Endothelial cell of umbilical vein (primary cell): ENCODE measurements around the gene PHAX. TPM values are rescaled to one million over a fixed set of nuclear protein-coding genes. Genes with fewer than 3 reads are reported as not detected.

ENCODE experiments used
- BruUV-seq: library from RNA; stranded (reverse); fragments of 400-500 nt; replicated peaks from 2 replicates; lab custom pipeline; 2021; lab: Mats Ljungman, UMichigan
- CTCF ChIA-PET: fragments of 300-600, 350-600 bp; sonication (Branson Sonifier 250); formaldehyde crosslinking; loops from one replicate; lab custom pipeline; 2021; ENCODE audit warnings: antibody characterized with exemption, inconsistent platforms; lab: Charles Lee
- POLR2A ChIA-PET: fragments of 300-600, 350-600 bp; sonication (Branson Sonifier 250); formaldehyde crosslinking; loops from one replicate; lab custom pipeline; 2021; ENCODE audit warnings: antibody characterized with exemption, inconsistent platforms; lab: Charles Lee
- DNase-seq: peaks from one replicate; pipeline ENCODE4 v3.0.0-alpha.2; 2011; ENCODE audit warnings: low read depth, low spot score
- FAIRE-seq: peaks from 2 replicates; lab custom pipeline; 2011; peaks lifted over from hg19 to GRCh38; lab: Jason Lieb, UNC
- H2AFZ ChIP-seq: 2 replicates; pipeline ENCODE4 v1.6.0; 2012; ENCODE audit warnings: low read depth, low read length, control low read depth, inconsistent platforms
- H3K27ac ChIP-seq: 2 replicates; pipeline ENCODE4 v1.5.1; 2011; ENCODE audit warnings: low read depth, mild to moderate bottlenecking, control low read depth, low read length, moderate library complexity; ENCODE audit not compliant: insufficient read depth
- H3K27me3 ChIP-seq, 2 experiments: 2 replicates each; pipeline versions ENCODE4 v1.6.0 to v1.6.1; 2011; ENCODE audit warnings: low read length in 2 of 2, mixed read lengths in 1 of 2; ENCODE audit not compliant: control insufficient read depth in 2 of 2, insufficient read depth in 2 of 2
- H3K36me3 ChIP-seq, 2 experiments: 2 replicates in 1 of 2; 3 replicates in 1 of 2; pipeline ENCODE4 v1.5.1; 2011; ENCODE audit warnings: low read length in 2 of 2, mild to moderate bottlenecking in 1 of 2, moderate library complexity in 1 of 2; ENCODE audit not compliant: control insufficient read depth in 2 of 2, insufficient read depth in 2 of 2; ENCODE audit errors: extremely low read depth in 1 of 2
- H3K4me1 ChIP-seq: 3 replicates; pipeline ENCODE4 v1.5.1; 2011; ENCODE audit warnings: mild to moderate bottlenecking, low read length; ENCODE audit not compliant: control insufficient read depth, insufficient read depth; ENCODE audit errors: extremely low read depth
- H3K4me2 ChIP-seq: 2 replicates; pipeline ENCODE4 v1.6.1; 2011; ENCODE audit warnings: low read length, control low read depth, mixed read lengths; ENCODE audit not compliant: insufficient read depth
- H3K4me3 ChIP-seq, 3 experiments: fragments of 200-600 bp in 1 of 3; sonication (generic), shearing (Covaris generic) in 1 of 3; replicated peaks in 1 of 3; 2 replicates each; pipeline ENCODE4 v1.5.1; 2011 to 2016; ENCODE audit warnings: control low read depth in 3 of 3, low read length in 3 of 3, mild to moderate bottlenecking in 2 of 3, inconsistent platforms in 1 of 3, low read depth in 1 of 3, moderate library complexity in 1 of 3; ENCODE audit not compliant: insufficient read depth in 1 of 3
- H3K79me2 ChIP-seq: 2 replicates; pipeline ENCODE4 v1.6.0; 2012; ENCODE audit warnings: low read length, inconsistent platforms; ENCODE audit not compliant: control insufficient read depth, insufficient read depth
- H3K9ac ChIP-seq: replicated peaks from 2 replicates; pipeline ENCODE3; 2011; ENCODE audit warnings: low read length, control low read depth; ENCODE audit not compliant: insufficient read depth; ENCODE audit errors: extremely low read depth
- H3K9me1 ChIP-seq: replicated peaks from 3 replicates; pipeline ENCODE4 v1.6.0; 2011; ENCODE audit warnings: mild to moderate bottlenecking, low read length; ENCODE audit not compliant: control insufficient read depth, insufficient read depth; ENCODE audit errors: extremely low read depth
- H3K9me3 ChIP-seq: replicated peaks from 2 replicates; pipeline ENCODE4 v1.5.1; 2012; ENCODE audit warnings: low read length, inconsistent platforms; ENCODE audit not compliant: control insufficient read depth, insufficient read depth
- H4K20me1 ChIP-seq: replicated peaks from 2 replicates; pipeline ENCODE3; 2011; ENCODE audit warnings: mild to moderate bottlenecking, low read length; ENCODE audit not compliant: control insufficient read depth, insufficient read depth; ENCODE audit errors: extremely low read depth
- EZH2 ChIP-seq: IDR thresholded peaks from 2 replicates; pipeline ENCODE4 v1.6.1; 2012; ENCODE audit warnings: borderline replicate concordance, low read depth, mild to moderate bottlenecking, moderate library complexity, low read length, inconsistent platforms; ENCODE audit not compliant: severe bottlenecking
- FOS ChIP-seq: IDR thresholded peaks from 2 replicates; pipeline ENCODE4 v1.6.1; 2011; ENCODE audit warnings: mild to moderate bottlenecking, low read length, moderate library complexity, borderline replicate concordance; ENCODE audit not compliant: insufficient read depth
- GATA2 ChIP-seq: IDR thresholded peaks from 2 replicates; pipeline ENCODE4 v1.7.0; 2011; ENCODE audit warnings: low read depth, mild to moderate bottlenecking, moderate library complexity, mixed read lengths, low read length; ENCODE audit not compliant: insufficient read length, insufficient read depth
- JUN ChIP-seq: IDR thresholded peaks from 2 replicates; pipeline ENCODE4 v1.6.1; 2011; ENCODE audit warnings: borderline replicate concordance, low read depth; ENCODE audit not compliant: insufficient read length, insufficient read depth
- MYC ChIP-seq: IDR thresholded peaks from one replicate; pipeline ENCODE4 v1.6.1; 2011; ENCODE audit warnings: mild to moderate bottlenecking, low read depth, low read length
- POLR2A ChIP-seq: IDR thresholded peaks from 2 replicates; pipeline ENCODE4 v1.6.1; 2012; ENCODE audit warnings: low read depth, mild to moderate bottlenecking, control low read depth, low read length
- POLR2AphosphoS5 ChIP-seq: IDR thresholded peaks from 2 replicates; pipeline ENCODE4 v1.6.1; 2012; ENCODE audit warnings: low read depth, mild to moderate bottlenecking, control low read depth, low read length, moderate library complexity; ENCODE audit not compliant: insufficient read depth
- dilution Hi-C: fragments of 300-500 bp; cut with MboI; formaldehyde crosslinking; loops from one replicate; pipeline ENCODE4 v1.15.0; 2019; ENCODE audit warnings: low sequenced_read_pairs; ENCODE audit not compliant: extremely low pct_ligation_motif_present
- intact Hi-C: fragments of 100-400 bp; cut with micrococcal nuclease; formaldehyde crosslinking; loops from one replicate; pipeline ENCODE4 v1.10.0; 2022
- polyA plus RNA-seq, 4 experiments: library from polyadenylated mRNA; depleted of rRNA in 3 of 4; stranded (reverse) in 3 of 4; unstranded in 1 of 4; fragments of >200 nt; gene quantifications; 2 replicates each; pipeline versions ENCODE4 v1.2.1 to v1.2.3, GENCODE V29; 2011 to 2012; ENCODE audit warnings: missing spikeins in 1 of 4
- total RNA-seq: library from RNA; stranded (reverse); gene quantifications from 2 replicates; pipeline ENCODE4 v1.2.3, GENCODE V29; 2021
- TF ChIP-seq, protein P1 (sequence below), 2 donors: IDR thresholded peaks; 1 replicate in 1 of 2; 2 replicates in 1 of 2; pipeline ENCODE4 v1.5.1; 2011; ENCODE audit warnings: low read length in 2 of 2, mild to moderate bottlenecking in 2 of 2, moderate library complexity in 2 of 2, control low read depth in 1 of 2, inconsistent platforms in 1 of 2, low read depth in 1 of 2; ENCODE audit not compliant: insufficient read depth in 1 of 2; ENCODE audit errors: extremely low read depth in 1 of 2
- TF ChIP-seq, protein P2 (sequence below): IDR thresholded peaks from 2 replicates; pipeline ENCODE4 v1.6.1; 2011; ENCODE audit not compliant: insufficient read depth, insufficient read length

The PHAX gene
- total and polyA plus RNA-seq, 2 donors (not counting 3 experiments of a cell fraction or from before 2014, with no cell fraction given), result 33.0 to 51.2 TPM

DNA sequence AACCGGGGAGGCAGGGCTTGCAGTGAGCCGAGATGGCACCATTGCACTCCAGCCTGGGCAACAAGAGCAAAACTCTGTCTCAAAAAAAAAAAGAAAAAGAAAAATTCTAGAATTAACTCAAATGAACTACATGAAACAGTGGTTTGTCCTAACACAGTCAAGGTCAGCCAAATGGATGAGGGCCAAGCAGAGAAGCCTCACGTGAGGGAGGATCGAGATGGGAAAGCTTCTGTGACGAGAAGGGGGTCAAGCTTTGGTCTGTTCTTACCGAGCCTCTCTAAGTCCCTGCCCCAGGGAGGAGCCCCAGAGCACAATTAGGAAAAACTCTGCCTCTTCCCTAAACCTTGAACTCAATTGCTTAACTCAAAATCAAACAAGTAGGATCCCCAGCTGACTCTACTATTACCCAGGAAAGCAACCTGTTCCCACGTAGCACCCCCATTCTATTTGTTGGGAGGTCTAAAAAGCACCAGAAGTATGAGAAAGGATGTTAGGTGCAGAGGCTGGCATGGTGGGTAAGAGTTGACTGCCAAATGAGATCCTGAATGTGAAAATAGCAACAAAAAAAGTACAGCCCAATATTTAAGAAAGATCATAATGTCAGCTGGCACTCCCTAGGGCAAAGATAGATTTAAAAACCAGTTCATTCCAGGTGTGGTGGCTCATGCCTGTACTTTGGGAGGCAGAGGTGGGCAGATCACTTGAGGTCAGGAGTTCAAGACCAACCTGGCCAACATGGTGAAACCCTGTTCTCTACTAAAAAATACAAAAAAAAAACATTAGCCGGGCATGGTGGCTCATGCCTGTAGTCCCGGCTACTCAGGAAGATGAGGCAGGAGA lies 13.0 kb upstream of the PHAX start:
- DNase-seq (no peak), FAIRE-seq (no peak)
- intact Hi-C loops, result no loop called here
- H3K9me3 ChIP-seq, result no peaks in the 10 kb centered on the region
- no peaks in the 10 kb centered on the region for H3K27me3 ChIP-seq
- no peaks in the 10 kb centered on the region for H3K9me1 ChIP-seq
- H3K4me3 ChIP-seq, result no peak overlapping the region
- ChIA-PET POLR2A (interaction anchor here (0.7 kb wide), 1 partner anchor 248 kb away, joined by 3 read pairs; no protein-coding TSS in a partner anchor), CTCF (no interaction called here)
- no TSS peak for BruUV-seq
- TF ChIP-seq GATA2 (no peak), MYC (no peak), POLR2AphosphoS5 (no peak), EZH2 (no peak), FOS (no peak), JUN (no peak), POLR2A (no peak)
- TF ChIP-seq, protein P1, sequence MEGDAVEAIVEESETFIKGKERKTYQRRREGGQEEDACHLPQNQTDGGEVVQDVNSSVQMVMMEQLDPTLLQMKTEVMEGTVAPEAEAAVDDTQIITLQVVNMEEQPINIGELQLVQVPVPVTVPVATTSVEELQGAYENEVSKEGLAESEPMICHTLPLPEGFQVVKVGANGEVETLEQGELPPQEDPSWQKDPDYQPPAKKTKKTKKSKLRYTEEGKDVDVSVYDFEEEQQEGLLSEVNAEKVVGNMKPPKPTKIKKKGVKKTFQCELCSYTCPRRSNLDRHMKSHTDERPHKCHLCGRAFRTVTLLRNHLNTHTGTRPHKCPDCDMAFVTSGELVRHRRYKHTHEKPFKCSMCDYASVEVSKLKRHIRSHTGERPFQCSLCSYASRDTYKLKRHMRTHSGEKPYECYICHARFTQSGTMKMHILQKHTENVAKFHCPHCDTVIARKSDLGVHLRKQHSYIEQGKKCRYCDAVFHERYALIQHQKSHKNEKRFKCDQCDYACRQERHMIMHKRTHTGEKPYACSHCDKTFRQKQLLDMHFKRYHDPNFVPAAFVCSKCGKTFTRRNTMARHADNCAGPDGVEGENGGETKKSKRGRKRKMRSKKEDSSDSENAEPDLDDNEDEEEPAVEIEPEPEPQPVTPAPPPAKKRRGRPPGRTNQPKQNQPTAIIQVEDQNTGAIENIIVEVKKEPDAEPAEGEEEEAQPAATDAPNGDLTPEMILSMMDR (IDR thresholded peaks at IDR 0.05; ENCODE audit: extremely low read depth in 1 of 2, insufficient read depth in 1 of 2, low read depth in 1 of 2, low read length in 2 of 2), result no peak
- TF ChIP-seq, protein P2, sequence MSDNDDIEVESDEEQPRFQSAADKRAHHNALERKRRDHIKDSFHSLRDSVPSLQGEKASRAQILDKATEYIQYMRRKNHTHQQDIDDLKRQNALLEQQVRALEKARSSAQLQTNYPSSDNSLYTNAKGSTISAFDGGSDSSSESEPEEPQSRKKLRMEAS, result no peak
- peaks cover 0 to 2% of the 10 kb centered on the region in 2 experiments for H3K36me3 ChIP-seq
- H2AFZ ChIP-seq, result no peak overlapping the region
- no peaks in the 10 kb centered on the region for H4K20me1 ChIP-seq
- dilution Hi-C loops, result no loop called here
- no peak overlapping the region for H3K4me2 ChIP-seq
- H3K79me2 ChIP-seq, result no peaks in the 10 kb centered on the region
- H3K27ac ChIP-seq, result no peak overlapping the region
- peaks cover 4% of the 10 kb centered on the region for H3K4me1 ChIP-seq
- H3K9ac ChIP-seq, result no peak overlapping the region
